Hematopoietic multipotent progenitor cell treated with erythropoietin and hydrocortisone succinate and interleukin-3 and kit ligand, for 6 days (in vitro differentiated cells): Measurements from ENCODE around the gene STX10.
A peak's percentile ranks its signal among the peaks of the same experiment; 100 is the strongest.

ENCODE experiments used
- DNase-seq: peaks from one replicate; pipeline ENCODE4 v3.0.0-alpha.2; 2015

Gene STX10

DNA sequence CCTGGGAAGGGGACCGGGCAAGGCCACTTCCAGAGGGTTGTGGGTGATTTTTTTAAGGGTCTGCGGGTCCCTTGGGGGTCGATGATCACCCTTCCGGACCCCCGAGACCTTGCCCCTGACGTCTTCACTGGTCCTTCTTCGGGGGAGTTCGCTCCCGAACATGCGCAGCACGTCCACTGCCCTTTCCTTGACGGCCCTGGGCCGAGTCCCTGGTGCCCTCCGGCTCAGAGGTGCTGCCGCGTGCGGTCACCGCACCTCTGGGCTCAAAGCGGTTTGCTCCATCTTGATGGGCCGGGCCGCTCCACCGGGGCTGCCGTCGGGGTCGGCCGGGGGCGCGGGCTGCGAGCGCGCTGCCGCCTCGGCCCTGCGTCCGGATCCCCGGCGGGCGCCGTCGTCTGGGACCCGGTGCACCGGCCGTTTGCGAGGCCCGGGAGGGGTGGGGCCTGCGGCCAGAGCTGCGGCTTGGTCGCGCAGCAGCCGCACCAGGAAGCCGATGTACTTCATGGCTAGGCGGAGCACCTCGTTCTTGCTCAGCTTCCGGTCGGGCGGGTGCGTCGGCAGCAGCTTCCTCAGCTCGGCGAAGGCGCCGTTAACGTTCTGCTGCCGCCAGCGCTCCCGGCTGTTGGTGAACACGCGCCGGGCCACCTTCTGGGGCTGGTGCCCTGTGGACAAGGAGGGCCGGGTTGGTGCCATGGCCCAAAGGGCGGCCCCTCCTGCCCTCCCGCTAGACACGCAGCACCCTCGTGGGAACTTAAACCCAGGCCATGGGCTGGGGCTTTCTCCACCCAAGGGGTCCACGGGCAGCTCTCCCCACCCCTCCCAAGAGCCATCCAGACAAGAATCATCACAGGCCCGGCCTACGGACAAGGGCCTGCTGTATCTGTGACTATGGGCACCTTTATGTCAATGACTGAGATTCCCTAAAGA is 50.8 kb downstream of the STX10 start:
- DNase-seq, result peak; percentile 90

DNA sequence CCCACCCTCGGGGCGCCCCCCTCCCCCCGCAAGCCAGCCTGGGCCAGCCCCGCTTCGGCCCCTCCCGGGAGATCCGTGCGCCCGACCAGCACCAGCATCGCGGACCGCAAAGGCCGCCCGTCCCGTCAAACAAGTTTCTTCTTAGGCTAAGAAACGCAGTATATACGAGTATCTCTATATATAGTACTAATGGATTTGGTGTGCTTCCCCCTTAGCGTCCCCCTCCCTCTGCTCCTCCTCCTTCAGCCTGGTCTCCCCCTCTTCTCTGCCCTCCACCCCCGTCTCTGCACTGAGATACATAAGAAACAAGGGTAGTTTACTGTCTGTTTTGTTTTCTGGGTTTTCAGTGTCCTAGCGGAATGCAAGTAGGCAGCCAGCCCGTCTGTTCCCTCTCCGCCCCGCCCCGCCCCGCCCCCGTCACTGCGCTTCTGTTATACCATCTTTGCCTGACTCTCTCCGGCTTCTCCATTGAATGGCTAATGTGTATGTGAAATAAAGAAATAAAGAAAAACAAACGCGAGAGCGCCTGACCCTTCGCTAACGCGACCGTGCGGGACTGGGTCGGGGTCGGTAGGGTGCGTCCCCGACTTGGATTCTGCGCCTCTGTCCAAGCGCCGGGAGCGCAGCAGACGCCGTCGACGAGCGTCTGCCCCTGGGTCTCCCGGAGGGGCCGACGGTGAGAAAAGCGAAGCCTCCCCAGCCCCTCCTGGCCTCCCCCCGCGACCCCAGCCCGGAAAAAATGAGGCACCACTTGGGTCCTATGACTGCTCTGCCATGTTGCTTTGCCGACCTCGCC is 51.7 kb downstream of the STX10 start:
- peak; percentile 89 for DNase-seq

DNA sequence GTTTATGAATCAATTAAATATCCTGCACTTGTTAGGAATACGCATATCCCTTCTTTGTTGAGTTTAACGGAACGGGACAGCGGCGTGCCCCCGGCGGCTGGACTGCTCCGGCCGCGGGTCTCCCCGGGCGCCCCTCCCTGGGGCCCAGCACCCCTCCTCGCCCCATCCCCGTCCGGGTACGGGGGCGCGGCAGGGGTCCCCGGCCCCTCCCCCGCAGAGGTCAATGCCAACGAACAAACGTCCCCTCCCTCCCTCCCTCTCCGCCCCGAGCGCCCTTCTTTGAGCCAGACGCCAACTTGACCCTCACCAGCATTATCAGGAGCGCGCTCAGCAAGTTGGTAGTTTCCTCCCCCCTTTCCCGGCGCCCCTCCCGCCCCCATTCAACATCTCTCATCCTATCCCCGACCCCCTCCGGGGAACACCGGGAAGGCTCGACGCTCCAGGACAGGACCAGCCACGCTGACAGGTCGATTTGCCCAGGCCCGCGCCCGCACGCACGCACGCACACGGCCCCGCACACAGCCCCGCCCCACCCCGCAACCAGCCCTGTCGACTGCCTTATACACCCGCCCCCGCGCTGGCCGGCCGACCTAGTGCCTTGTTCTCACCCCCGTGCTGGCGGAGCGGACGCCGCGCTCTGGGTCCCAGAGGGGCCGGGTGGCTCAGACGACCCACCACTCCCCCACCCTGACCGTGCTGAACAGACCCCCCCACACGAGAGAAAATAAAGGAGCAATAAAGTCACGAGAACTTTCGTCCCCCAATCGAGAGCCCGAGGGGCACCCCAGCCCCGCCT is 52.5 kb downstream of the STX10 start:
- DNase-seq, result peak; percentile 84

DNA sequence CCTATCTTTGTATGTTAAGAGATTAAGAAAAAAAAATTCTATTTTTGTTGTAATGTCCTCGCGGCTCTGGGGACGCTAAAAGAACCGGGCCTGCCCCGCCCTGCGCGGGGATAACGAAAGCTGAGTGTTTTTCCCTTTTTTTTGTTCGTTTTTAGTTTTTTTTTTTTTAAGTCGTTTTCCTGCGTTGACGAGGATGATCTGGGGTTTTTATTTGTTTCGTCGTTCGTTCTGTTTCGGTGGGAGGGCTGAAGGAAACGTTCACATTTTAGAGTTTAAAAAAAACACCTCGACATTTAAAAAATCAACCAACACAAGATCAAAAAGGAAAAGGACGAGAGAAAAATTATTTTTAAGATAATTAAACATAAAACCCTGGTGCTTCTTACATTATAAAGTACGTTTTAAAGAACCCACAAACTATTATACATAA is 53.1 kb downstream of the STX10 start:
- peak; percentile 76 for DNase-seq

DNA sequence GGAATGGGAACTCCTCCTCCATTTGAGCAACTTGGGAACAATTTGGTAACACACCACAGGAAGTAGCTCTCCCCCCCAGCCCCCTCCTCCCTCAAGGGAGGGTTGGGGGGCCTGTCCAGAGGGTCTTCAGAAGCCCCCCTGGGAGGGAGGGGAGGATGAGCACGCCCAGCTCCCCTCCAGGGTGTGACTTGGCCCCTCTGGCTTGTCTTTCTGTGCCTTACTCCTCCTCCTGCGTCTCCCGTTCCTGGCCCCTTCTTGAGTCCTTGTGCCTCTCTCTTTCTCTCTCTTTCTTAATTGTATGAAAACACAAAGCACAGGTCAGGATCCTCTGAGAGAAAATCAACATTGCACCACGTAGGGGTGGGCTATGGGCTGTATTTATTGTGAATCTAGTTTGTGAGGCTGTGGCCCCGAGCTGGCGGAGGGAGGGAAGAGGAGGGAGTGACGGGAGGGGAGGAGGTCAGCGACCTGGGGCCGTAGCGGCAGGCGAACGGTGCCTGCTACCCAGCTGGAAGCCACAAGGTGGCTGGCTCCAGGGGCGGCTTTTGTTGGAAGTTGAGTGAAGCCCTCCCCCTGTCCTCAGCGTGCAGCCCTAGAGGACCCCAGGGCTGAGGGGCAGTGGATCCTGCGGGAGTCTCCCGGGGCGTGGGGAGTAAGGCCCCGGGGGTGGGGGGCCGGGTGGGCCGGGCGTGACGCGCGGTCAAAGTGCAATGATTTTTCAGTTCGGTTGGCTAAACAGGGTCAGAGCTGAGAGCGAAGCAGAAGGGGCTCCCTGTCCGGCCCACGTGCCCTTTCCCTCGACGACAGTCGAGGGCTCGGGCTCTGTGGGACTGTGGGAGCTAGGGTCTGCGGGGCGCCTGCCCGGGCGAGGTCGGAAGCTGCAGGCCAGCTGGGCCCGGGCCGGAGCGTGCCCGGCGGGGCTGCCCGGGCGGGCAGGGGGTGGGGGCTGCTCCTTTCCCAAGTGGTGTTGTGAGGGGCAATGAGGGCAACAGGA is 53.9 kb downstream of the STX10 start:
- peak; percentile 87 for DNase-seq

DNA sequence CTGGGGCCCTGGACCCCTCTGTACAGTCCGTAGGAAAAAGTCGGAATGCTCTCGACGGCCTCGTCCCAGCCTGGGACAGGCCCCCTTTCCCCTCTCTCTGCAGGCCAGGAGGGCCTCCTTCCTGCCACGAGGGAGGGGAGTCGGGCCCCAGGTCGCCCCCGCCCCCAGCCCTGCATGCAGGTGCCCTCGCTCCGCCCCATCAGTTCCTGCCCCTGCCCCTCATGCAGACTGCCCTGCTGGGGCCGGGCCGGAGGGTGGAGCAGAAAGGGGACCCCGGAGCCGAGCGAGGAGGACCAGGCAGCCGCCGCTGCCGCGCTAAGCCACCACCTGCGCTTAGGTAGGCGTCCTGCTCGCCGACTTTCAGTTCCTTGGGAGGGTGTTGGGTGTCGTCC is 54.8 kb downstream of the STX10 start:
- DNase-seq, result peak; percentile 49

DNA sequence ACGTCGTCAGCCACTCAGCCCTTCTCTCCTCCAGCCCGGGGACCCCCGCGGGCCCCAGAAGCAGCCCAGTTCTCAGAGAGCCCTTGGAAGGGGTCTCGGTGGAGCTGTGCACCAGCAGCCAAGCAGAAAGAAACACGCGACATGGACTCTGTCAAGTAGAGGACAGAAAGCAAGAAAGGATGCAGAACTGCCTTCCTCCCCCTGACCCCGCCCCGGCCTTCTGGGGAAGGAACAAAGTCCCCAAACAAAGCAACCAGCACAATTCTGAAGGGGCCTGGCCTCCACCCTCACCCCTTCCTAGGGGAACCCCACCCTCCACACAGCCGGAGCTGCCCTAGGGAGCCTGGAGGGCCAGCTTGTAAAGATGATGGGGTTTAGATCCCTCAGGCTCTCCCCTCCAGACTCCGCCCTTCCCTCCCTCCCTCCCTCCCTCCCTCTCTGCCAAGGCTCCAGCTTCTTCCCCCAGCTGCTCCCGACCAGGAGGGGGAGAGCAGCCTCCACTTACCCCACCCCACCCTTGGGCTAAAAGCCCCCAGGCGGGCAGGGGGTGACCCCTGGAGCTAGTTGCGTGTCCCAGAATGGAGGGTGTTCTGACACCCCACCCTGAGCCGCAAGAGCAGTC is 55.3 kb downstream of the STX10 start:
- peak; percentile 76 for DNase-seq

DNA sequence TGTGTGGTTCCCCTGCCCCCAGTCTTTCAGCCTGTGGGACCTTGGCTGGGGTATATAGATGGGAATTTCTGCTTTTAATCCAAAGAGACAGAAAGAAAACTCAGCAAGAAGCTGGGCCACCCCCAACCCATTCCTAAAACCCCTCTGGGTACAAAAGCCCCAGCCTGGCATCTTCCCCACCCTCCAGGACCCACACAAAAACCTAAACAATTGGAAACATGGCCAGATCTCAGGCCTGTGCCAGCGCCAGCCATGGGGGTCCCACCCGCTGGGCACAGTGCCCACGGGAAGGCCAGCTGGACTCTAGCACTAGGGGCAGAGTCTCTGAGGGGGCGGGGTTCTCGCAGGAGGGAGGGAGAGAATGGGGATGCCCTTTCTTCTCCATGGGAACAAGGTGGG is 56.1 kb downstream of the STX10 start:
- DNase-seq, result no peak
